ENCODE measurements around the gene TXN2.
A peak's percentile ranks its signal among the peaks of the same experiment; 100 is the strongest.

Gene TXN2

DNA sequence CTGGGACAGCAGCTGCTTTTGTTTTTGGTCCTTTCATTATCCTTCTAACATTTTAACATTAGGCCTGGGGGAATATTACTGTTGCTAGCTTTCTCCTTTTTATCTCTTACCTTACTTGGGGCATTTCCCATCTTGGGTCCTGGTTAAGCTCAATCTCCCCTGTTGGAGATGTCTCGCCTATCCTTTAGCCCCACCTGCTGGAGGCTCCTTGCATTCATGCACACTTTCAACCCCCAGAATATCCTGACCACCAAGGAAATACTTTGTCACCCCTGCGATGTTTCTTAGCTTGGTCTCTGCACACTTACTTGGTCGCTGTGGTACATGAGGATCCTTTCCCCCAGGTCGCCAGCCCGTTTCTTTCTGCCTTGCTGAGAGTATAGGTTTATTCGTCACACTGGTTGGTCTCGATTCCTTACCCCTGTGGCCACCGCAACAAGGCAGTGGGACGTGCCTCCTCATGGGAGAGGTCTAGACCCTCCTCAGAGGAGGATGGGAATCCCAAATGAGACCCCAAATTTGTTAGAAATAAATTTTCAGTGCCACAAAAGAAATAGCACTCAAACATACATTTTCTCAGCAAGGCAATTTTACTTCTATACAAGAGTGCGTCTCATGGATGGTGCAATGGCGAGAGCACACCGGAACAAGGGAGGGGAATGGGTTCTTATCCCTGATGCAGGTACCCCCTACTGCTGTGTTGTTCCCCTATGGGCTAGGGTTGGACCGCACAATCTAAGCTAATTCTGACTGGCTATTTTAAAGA, 5.4 kb upstream of the TXN2 start:
- peak; percentile 40 to 43 for DNase-seq (ENCODE audit: low read depth in 1 of 2, low spot score in 1 of 2)

DNA sequence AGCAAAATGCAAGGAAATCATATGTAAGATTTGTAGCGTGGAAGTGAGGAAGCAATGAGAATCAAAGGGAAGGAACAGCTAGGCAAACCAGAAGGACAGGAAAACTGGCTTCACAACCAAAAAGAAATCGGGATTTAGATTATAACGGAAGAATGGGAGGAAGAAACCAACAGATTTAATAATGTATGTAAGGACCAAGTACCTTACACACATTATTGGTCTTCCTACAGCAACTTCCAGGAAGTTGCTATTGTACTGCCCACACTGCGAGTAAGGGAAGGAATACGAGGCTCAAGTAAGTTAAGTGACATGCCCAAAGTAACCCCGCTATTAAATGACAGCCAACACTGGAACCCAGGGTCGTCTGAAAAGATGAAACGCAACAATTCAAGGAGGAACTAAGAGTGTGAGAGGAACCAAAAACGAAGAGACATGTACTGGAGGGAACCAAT, 473 bp downstream of the TXN2 start:
- no peak for DNase-seq (ENCODE audit: low read depth in 1 of 2, low spot score in 1 of 2)

DNA sequence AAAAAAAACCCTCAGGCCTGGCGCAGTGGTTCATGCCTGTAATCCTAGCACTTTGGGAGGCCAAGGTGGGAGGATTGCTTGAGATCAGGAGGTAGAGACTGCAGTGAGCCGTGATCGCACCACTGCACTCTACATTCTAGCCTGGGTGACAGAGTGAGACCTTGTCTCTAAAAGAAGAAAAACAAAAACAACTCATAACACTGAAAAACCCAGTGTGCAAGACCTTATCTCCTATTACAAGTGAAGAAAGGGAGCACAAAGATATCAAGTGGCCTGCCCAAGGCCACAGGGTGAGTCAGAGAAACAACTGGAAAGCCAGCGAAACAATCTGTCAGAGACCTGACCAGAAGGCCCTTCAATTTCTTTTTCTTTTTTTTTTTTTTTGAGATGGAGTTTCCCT, 2.5 kb downstream of the TXN2 start:
- DNase-seq (ENCODE audit: low read depth in 1 of 2, low spot score in 1 of 2): no peak

DNA sequence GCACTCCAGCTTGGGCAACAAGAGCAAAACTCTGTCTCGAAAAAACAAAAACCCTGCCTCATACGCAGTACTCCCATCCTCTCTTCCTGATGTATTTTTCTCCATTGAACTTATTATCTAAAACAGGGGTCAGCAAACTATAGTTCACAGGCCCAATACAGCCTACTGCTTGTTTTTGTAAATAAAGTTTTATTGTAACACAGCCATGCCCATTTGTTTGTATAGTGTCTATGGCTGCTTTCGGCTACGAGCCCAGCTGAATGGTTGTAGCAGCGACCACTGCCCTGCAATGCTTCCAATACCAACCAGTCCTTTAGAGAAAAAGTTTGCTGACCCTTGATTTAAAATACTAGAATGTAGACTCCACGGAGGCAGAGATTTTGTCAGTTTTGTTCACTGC, 6.1 kb downstream of the TXN2 start:
- DNase-seq (ENCODE audit: low read depth in 1 of 2, low spot score in 1 of 2): no peak

DNA sequence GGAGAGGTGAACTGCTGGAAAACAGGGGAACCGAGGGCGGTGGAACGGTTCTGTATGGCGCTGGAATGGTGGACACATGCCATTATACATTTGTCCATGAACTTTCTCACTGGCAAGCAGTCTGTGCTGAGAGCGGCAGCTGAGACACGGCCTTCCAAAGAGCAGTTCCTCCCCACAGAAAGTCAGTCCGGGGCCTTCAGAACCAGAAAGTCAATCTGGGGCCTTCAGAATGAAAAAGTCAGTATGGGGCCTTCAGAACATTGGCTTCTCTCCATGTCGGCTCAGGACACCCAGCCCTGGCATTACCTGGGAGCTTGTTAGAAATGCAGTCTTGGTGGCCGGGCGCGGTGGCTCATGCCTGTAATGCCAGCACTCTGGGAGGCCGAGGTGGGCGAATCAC, 8.8 kb downstream of the TXN2 start:
- no peak for DNase-seq (ENCODE audit: low read depth in 1 of 2, low spot score in 1 of 2)

DNA sequence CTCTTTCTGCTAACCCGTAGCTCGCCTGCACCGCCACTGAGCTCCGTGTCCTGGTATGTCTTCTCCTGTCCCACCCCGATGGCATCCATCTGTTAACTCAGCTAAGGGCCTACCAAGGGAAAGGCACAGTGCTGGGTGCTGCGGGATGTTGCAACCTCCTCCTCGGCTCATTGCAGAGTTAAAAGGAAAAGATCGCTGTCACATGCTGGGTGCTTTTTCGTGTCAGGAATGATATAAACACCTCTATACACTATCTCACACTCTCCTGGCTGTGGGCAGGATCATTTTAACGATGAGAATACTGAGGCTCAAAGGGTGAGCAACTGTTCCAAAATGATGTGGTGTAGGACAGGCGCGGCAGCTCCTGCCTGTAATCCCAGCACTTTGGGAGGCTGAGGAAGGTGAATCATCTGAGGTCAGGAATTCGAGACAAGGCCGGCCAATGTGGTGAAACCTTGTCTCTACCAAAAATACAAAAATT, 10.1 kb downstream of the TXN2 start:
- DNase-seq (ENCODE audit: low read depth in 1 of 2, low spot score in 1 of 2): no peak

DNA sequence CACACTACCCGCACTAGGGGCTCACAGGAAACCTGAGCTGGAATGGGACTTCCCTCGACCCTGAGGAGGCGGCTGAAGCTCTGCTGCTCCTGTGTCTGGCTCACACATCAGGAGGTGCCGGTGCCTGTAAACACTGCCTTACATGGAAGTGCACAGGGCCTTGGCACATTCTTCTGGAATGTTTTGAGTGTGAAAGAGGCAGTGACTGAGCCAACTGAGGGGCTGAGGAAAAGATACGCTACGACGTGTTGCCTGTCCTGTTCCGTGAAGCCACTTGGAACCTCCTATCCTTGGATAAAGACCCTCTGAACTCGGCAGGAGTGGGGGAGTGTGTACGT, 10.5 kb downstream of the TXN2 start:
- no peak for DNase-seq (ENCODE audit: low read depth in 1 of 2, low spot score in 1 of 2)

DNA sequence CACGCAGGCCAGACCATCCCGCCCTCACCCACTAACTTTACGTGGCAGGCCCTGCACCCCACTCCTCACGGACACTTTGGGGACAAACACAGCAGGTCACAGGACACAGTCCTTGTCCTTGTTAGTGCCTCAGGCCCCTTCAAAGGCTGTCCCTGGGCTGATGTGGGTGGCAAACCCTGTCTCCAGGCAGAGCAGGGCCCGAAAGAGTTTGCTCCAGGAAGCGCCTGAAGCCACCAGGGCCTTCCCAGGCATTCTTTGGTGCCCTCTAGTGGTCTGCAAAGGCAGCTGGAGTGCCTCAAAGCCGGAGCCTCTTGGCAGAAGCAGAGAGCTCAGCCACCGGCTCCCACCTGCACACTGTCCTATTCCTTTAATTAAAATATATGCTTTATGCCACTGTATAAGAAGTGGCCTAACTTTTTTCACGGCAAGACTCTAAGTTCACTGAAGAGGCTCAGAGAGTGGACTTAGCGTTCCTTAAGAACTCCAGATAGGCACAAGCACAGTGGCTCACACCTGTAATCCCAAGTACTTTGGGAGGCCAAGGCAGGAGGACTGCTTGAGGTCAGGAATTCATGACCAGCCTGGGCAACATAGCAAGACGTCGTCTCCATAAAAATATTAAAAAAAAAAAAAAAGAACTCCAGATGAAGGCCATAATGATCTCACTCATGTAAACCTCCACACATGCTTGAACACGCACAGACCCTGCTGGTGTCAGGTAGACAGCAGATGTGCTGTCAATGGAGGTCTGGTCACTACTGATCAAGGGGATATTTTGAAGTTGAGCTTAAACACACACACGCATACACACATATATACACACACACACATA, 11.1 kb downstream of the TXN2 start:
- DNase-seq (ENCODE audit: low read depth in 1 of 2, low spot score in 1 of 2): peak; percentile 55 to 86

DNA sequence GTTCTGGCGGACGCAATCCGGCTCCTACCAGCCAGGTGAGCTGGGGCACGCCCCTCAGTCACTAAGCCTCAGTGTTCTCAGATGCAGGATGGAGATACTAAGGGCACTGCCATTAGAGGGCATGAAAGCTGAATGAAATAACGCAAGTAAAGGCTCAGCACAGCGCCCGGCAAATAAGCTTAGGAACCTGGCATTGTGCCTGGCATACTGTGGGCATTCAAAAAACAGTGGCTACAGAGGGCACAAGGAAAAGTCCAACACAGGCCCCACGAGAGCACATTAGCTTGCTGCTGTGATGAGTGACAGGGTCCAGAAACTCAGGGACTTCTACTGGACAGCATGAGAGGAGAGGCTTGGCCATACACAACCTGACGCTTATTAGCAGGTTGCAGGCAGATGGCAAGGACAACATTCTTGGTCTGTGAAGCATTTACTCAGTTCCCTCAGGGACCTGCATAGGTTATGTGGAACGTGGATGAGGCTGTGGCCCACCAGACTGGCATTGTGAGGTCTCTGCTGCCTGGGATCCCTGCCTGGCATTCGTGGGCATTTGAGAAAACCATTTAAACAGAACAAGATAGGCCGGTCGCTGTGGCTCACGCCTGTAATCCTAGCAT, 12.2 kb downstream of the TXN2 start:
- DNase-seq (ENCODE audit: low read depth in 1 of 2, low spot score in 1 of 2): no peak

DNA sequence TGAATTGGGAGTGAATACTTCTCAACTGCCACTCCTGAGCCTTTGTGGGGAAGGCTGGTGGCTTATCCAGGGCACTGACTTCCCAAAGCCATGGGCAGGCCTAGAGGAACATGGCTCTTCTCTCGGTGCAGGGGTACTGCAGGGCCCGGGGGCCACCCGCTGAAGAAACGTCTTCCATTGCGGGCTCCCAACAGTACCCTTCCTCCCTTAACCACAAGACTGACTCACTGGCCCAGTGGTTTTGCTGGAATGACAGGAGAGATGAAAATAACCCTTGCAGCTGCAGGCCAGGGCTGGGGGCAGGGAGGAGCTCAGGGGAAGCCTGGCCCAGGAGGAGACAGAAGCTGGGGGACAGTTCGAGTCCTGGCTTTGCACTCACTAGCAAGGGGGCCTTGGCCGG, 13.5 kb downstream of the TXN2 start:
- DNase-seq (ENCODE audit: low read depth in 1 of 2, low spot score in 1 of 2): no peak

DNA sequence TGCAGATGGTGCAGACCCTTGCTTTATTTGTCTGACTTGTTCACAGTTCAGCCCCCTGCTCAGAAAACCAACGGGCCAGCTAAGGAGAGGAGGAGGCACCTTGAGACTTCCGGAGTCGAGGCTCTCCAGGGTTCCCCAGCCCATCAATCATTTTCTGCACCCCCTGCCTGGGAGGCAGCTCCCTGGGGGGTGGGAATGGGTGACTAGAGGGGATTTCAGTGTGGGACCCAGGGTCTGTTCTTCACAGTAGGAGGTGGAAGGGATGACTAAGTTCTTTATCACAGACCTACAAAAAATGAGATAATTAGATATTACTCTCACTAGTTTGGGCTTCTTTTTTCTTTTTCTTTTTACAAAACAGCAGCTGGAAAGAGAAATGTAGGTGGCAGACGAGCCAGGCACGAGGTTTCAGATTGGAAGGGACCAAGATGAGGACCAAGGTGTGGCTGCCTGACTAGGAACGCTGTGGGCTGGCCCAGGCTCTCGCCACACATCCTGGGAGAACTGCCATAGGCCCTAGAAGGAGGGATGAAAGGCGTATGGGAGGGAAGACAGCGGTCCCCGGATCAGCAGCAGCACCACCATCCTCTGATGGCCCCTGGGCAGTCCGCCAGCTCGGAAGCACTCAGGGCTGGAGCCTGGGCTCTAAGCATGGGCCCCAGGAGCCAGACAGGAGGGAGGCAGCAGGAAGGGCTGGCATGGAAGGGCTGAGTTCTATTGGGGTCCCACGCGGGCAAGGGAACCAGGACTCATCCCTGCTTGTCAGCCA, 14.2 kb downstream of the TXN2 start:
- no peak for DNase-seq (ENCODE audit: low read depth in 1 of 2, low spot score in 1 of 2)

DNA sequence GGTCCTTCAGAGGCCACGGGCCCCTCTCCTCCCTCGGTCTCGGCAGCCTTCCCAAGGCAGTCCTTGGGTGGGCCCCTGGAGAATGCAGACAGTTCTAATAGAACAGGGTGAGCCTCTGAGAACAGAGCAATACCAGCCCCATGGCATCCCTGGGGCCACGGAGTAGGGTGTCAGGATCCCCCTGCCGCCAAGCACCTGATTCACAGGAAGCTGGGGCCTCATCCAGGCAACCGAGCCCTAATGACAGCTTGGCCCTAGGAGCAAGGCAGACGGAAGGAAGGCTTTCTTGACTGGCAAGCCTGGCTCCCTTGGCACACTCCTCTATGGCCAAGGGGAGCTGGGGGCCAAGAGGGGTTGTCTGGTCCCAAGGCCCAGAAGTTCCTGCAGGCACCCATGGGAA, 15.2 kb downstream of the TXN2 start:
- DNase-seq (ENCODE audit: low read depth in 1 of 2, low spot score in 1 of 2): no peak

DNA sequence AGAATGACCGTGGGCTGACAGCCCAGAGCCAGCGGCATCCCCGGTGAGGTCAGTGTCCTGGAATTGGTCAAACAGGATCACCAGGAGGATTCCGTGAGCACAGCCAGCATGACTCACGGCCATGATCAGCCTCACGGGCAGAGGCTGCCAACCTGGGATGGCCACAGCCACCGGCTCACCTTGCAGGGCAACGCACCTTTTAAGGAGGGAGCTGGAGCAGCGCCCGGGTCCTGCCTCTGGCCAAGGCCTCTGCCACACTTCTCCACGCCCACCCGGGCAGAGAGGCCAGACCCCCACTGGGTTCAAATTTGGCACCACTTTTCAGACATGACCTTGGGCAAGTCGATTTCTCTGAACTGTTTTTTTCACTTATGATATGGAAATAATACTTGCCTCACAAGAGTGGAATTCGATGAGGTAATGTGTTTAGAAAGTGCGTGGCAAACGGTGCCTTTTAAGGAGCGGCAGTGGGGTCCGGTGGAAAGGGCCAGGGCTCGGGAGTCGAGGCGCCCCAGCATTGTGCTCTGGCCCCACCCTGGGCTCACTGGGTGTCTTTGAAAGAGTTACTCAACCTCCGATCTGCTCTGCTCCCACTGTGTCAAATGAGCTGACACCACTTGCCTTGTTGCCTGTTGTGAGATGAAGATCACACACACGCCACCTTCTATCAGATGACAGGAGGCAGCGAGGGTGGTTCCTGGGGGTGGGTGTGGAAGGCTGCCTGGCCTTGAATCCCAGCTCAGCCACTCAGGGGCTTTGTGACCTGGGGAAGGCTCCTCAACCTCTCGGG, 16.0 kb downstream of the TXN2 start:
- no peak for DNase-seq (ENCODE audit: low read depth in 1 of 2, low spot score in 1 of 2)

DNA sequence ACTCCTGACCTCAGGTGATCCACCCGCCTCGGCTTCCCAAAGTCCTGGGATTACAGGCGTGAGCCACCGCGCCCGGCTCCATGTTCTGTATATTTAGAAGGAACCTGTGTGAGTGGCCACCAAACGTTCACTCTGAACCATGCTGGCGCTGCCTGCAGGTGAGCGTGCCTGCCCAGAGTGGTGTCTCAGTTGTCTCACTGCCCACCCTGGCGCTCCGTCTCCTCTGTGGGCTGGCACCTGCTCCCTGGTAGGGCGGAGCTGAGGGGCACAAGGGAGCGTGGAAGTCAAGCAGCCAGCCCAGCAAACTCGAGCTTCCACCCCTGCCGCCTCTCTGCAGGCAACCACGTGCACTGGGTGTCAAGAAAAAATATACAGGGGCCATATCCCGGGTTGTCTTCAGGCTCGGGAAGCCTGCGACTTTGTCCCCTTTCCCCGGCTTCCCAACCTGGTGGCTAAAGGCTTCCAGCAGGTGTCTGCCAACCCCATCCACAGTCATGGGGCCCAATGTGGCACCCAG, 16.7 kb downstream of the TXN2 start:
- DNase-seq (ENCODE audit: low read depth in 1 of 2, low spot score in 1 of 2): no peak

DNA sequence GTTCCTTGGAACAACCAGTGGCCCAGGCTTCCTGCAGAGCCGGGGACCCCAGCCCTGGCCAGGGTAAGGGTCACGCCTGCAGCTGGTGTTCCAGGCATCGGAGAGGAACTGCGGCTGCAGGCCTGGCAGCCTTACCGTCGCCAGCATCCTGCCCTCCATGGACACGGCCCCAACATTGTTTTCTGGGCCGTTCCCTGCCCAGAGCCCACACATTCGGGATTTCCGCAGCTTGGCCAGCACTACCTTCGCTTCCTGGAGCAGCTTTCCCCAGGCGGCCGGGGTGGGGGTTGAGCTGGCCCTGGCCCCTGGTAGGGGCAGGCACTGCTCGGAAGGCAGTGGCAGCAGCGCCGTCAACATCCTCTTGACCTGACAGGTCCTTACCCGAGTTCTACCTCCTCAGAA, 17.7 kb downstream of the TXN2 start:
- no peak for DNase-seq (ENCODE audit: low read depth in 1 of 2, low spot score in 1 of 2)

DNA sequence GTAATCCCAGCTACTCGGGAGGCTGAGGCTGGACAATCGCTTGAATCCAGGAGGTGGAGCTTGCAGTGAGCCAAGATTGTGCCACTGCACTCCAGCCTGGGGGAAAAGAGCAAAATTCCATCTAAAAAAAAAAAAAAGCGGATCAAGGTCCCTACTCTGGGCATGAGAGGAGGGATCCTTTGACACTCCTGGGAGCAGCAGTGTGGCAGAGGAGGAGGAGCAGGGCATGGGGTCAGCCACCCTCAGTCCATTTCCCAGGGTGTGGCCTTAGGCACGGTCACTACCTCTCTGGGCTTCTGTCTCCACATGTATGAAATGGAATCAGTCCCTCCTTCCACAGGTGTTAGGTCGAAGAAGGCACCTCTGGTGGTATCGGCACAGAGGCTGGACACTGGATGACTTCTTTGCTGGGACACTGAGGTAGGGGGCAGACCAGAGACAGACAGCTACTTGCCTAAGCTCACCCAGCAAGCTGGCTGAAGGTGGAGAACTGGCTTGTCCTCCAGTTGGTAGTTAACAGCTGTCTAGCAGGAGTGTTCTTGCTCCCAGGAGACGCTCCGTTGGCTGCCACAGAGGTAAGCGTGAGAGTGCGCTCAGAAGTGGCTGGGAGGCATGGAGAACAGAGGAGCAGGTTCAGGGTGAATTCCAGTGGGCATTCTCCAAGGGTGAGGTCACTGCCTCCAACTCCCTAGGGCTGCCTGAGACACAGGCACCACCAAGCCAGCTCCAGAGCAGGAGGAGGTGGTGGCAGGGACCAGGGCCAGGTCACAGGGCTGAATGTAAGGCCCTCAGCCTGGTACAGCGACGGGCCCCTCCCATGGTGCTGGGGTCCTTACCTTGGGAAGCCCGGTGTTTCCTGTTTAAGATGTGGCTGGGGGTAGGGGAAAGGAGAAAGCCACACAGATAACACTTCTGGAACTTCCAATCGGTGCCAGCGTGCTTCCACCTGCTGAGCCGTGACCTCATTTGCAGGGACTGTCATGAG, 19.5 kb downstream of the TXN2 start:
- DNase-seq (ENCODE audit: low read depth in 1 of 2, low spot score in 1 of 2): no peak

DNA sequence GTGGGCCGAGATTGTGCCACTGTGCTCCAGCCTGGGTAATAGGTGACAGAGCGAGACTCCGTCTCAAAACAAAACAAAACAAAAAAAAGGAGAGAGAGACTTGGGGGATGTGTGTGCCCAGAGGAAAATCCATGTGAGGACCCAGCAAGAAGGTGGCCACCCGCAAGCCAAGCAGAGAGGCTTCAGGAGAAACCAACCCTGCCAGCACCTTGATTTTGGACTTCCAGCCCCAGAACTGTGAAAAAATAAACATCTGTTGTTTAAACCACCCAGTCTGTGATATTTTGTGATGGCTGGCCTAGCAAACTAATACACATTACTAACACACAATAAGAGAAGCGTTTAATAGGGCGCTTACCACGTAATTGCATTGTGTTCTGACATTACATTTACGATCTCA, 21.2 kb downstream of the TXN2 start:
- DNase-seq (ENCODE audit: low read depth in 1 of 2, low spot score in 1 of 2): no peak

DNA sequence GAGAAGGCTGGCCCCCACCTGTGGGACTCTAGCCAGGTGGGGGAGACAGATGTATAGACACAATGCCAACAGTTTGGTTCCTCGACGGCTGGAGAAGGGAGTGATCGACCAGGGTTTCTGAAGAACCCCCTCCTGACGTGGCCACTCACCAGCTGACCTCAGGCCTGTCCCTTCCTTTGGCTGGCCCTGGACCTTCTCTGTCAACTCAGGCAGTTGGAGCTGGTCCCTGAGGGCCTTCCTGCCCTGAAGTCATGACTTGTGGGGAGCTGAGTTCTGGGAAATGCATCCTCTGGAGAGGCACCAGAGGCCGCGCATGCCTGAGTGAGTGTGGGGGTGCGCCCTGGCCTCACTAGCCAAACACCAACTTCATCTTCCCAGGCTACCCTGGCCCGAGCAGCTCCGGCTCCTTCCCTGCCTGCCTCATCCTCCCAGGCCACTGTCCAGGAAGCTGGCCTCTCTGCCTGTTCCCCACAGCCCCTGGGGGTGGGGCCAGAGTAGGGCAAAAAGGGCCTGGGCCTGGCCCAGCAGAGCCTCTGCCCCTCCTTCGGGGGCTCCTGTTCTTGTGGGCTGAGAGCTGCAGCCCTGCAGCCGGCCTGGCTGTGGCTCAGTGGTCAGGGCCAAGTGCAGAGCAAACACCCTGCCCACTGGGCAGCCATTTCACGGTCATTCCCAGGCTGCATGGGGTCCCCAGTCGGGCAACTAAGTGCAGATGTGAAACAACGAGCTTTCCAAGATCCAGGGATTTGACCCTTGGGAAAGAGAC, 23.6 kb downstream of the TXN2 start:
- DNase-seq (ENCODE audit: low read depth in 1 of 2, low spot score in 1 of 2): no peak
